ENCODE results near the gene SETBP1.

SETBP1 gene

GRCh38 chr18:44680273-44681075 lies at the start of gene SETBP1:
Gene SETBP1, plus strand, starts transcription at chr18:44680888. Its CDS starts 20,459 bp downstream, at chr18:44701347.
- DNase-seq, result peak in 1 of 2 experiments; percentile 40

GRCh38 chr18:44632469-44633145 lies 48.1 kb upstream of the SETBP1 start:
- no peak for DNase-seq

GRCh38 chr18:44635546-44635945 lies 45.1 kb upstream of the SETBP1 start:
- DNase-seq, result no peak

- no peak for DNase-seq
Observed at GRCh38 chr18:44636241-44636640, 44.4 kb upstream of the SETBP1 start.

GRCh38 chr18:44637210-44638033 lies 43.3 kb upstream of the SETBP1 start:
- no peak for DNase-seq

GRCh38 chr18:44638034-44638540 lies 42.6 kb upstream of the SETBP1 start:
- DNase-seq, result no peak

- no peak for DNase-seq
Observed at GRCh38 chr18:44638811-44639210, 41.9 kb upstream of the SETBP1 start.

GRCh38 chr18:44643004-44643403 lies 37.7 kb upstream of the SETBP1 start:
- DNase-seq, result no peak

GRCh38 chr18:44651478-44651877 lies 29.2 kb upstream of the SETBP1 start:
- no peak for DNase-seq

GRCh38 chr18:44651918-44652572 lies 28.6 kb upstream of the SETBP1 start:
- DNase-seq, result no peak

GRCh38 chr18:44652722-44653121 lies 28.0 kb upstream of the SETBP1 start:
- DNase-seq, result no peak

GRCh38 chr18:44654573-44654972 lies 26.1 kb upstream of the SETBP1 start:
- no peak for DNase-seq

- DNase-seq, result no peak
Observed at GRCh38 chr18:44655435-44655834, 25.3 kb upstream of the SETBP1 start.

GRCh38 chr18:44659771-44660170 lies 20.9 kb upstream of the SETBP1 start:
- DNase-seq, result no peak

GRCh38 chr18:44668270-44668975 lies 12.3 kb upstream of the SETBP1 start:
- DNase-seq, result no peak

GRCh38 chr18:44671914-44672313 lies 8.8 kb upstream of the SETBP1 start:
- no peak for DNase-seq

- DNase-seq, result no peak
Observed at GRCh38 chr18:44672506-44672905, 8.2 kb upstream of the SETBP1 start.

GRCh38 chr18:44673256-44673880 lies 7.3 kb upstream of the SETBP1 start:
- DNase-seq, result no peak

- DNase-seq, result no peak
Observed at GRCh38 chr18:44677933-44678332, 2.8 kb upstream of the SETBP1 start.

- no peak for DNase-seq
Observed at GRCh38 chr18:44678725-44679055, 2.0 kb upstream of the SETBP1 start.

- peak; percentile 74 to 81 for DNase-seq
Observed at GRCh38 chr18:44679056-44679913, 1.4 kb upstream of the SETBP1 start.

Measured in NCI-H1930 (cell line).